DND-41 (cell line): ENCODE results near the gene ALDH5A1.

Experiments used
- CTCF ChIP-seq: IDR thresholded peaks from 2 replicates; pipeline ENCODE4 v1.5.1; 2012; ENCODE audit warnings: borderline replicate concordance, low read length, moderate library complexity, mild to moderate bottlenecking; ENCODE audit not compliant: poor library complexity, severe bottlenecking; ENCODE audit errors: extremely low read depth
- EZH2 ChIP-seq: IDR thresholded peaks from 3 replicates; pipeline ENCODE4 v1.6.1; 2012; ENCODE audit warnings: borderline replicate concordance, low read depth, mild to moderate bottlenecking, moderate library complexity, low read length, inconsistent platforms; ENCODE audit not compliant: severe bottlenecking

- TF ChIP-seq CTCF (no peak), EZH2 (no peak)
Observed at GRCh38 chr6:24545691-24546090, 50.9 kb downstream of the ALDH5A1 start.
